HuH-7.5 (cell line): ENCODE results near the gene CADPS.

Source experiments
- DNase-seq: peaks from one replicate; pipeline ENCODE4 v3.0.0; 2011; ENCODE audit warnings: low spot score

The CADPS gene

DNA sequence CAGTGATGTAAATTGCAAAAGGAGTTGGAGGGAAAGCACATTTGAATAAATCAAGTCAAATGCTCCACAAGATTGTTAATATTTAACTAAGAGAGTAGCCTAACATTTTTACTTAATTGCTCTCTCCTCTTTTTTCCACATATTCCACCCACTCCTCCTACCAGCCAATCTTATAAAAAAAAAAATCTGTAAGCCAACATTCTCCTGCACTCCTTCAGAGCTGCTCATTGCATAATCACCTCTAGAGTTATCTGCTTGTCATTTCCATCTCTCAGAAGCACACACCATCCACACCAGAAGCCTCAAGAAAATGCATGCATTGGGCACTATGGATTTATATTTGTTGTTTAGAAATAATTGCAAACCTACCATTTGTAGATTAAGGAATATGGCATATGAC is 64.1 kb downstream of the CADPS start:
- DNase-seq = no peak

DNA sequence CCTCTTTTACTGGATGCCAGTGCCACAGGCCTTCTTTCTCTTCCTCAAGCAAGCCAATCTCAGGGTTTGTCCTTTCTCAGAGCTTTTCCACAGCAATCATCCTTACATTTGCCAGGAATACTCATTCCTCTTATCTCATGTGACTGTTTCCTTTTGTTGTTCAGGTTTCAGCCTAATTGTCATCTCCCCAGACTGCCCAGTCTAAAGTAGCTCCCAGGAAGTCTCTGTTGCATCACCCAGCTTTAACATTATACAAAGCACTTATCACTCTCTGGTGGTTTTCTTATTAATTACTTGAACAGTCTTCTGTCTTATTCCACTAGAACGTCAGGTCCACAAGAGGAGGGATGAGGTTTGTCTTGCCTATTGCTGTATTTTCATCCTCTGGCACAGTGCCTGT is 65.8 kb downstream of the CADPS start:
- no peak for DNase-seq

DNA sequence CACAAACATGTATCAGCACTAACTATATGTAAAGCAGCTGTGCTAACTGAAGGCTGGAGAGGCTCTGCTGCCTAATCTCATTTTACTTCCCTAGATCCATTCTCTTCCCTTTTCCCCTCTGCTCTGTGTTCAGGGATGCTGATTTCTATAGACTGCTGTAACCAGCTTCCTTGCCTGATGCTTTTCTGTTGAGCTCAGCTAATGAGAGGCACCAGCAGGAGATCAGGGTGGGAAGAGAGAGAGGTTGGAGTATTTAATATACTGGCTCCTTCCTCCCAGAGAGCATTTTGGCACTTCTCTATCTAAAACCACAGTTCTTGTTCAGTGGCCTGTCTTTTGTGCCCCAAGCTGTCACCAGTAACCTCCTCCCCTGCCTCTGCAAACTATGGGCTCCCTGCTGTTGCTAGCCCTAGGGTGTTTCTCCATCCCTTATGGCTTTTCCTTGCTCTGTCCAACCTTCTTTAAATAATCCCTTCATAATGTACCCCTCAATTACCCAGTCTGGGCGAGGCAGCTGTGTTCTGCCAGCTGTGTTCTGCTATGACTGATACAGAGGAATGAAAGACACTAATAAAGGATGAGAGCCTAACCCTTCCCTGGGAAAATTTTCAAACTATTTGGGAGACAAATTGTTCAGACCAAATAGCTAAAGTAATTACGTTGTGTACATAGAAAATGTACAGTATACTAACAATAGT is 69.5 kb downstream of the CADPS start:
- DNase-seq = no peak

DNA sequence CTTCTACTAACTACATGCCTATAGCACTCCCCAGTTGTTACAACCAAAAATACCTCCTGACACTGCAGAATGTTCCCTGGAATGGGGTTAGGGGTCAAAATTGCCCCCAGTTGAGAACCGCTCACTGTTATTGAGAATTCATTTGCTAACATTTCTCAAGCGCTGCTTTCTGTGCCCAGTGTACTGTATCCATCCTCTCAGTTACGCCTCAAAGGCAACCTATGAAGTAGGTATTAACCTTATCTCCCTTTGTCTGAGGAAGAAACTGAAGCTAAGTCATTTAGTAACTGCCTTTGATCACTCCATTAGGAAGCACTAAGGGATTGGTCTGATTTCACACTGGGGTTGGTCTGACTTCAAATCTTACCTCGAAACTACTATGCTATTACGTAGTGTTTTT is 70.1 kb downstream of the CADPS start:
- DNase-seq = no peak

DNA sequence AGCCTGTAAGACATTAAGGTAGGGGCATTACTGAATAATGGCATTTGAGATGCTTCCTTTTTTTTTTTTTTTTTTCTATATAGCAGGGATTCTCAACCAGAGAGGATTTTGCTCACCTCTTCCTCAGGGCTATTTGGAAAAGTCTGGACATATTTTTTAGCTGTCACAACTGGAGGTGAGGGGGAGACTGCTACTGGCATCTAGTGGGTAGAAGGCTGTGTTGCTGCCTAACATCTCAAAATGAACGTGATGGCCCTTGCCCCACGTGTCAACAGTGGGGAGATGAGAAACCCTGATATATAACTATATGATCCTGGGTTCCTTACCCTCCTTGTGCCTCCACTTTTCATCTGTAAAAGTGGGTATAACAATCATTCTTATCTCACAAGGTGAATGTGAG is 71.9 kb downstream of the CADPS start:
- DNase-seq = no peak

DNA sequence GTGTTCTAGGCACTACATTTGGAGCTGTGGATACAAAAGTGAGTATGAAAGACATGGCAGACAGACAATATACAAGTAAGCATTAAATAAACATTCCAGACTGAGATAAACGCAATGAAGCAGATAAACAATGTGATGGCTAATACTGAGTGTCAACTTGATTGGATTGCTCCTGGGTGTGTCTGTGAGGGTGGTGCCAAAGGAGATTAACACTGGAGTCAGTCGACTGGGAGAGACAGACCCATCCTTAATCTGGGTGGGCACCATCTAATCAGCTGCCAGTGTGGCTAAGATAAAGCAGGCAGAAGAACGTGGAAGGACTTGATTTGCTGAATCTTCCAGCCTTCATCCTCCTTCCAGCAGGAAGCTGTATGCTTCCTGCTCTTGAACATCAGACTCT is 77.2 kb downstream of the CADPS start:
- DNase-seq = no peak

DNA sequence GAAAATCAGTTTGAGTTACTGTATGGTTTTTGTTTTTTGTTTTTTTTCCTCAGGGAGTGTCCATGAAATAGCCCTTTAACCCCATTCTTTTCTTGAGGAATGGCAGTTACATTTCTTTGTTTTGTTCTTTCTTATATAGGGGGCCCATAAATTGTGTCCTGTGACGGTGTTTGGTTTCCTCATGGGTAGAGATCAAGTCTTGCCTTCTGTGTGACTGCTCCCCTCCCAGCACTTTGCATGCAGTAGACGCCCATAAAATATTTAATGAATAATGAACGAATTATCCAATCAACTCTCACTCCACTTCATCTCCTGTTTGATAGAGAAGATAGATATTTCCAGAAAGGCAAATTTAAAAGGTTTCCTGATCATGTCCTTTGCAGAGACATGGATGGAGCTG is 78.1 kb downstream of the CADPS start:
- DNase-seq = no peak

DNA sequence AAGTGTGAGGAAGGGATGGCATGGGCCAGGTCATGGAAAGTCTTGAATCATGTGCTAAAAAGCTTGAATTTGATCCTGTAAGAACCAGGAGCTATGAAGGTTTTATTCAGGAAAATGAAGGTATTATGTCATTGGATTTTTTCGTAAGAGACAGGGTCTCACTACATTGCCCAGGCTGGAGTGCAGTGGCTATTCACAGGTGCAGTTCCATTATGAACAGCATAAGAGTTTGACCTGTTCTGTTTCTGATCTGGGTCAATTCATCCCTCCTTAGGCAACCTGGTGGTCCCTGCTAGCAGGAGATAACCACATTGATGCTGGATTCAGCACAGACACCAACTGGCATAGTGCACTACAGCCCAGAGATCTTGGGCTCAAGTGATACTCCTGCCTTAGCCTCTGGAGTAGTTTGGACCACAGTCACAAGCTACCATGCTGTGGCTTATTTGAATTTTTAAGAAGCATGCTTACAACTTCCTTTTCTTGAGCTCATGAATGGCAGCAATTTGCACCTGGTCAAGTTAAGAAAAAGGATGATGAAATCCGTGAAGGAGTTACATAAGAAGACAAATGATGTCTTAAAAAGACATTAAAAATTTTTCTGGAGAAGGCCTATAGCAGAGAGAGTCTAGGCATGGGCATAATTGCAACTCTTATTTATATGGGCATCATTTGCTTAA is 79.1 kb downstream of the CADPS start:
- no peak for DNase-seq

DNA sequence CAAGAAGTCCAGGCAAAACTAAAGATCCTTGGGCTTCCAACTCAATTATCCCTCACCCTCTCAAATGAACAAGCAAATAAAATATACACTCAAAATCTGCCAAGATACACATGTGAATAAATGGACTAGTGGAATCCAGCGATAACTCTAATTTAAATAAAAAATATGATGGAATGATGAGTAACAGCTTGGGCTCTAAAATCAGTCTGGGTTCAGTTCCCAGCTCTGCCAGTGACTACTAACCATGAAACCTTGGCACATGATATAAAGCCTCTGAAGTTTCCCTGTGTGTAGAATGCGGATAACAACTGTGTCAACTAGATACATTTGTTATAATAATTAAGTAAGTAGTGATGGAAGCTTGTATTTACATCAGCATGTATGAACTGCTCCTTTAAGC is 81.3 kb downstream of the CADPS start:
- DNase-seq = no peak

DNA sequence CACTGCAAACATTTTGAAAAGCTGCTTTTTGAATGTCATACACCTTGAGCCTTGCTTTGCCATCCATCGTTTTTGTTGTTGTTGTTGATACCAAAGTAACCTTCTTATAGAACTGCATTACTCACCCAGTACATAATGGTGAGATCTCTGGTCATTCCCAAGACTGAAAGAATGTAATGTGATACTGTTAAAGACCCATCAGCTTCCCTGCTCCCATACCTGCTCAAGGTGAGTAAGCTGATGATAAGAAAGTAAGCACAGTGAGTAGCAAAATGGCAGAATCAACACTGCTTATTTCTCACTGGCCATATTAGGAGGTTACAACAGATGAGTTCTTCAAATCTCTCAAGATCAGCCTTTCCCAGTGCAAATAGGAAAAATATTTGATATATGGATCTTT is 89.8 kb downstream of the CADPS start:
- no peak for DNase-seq

DNA sequence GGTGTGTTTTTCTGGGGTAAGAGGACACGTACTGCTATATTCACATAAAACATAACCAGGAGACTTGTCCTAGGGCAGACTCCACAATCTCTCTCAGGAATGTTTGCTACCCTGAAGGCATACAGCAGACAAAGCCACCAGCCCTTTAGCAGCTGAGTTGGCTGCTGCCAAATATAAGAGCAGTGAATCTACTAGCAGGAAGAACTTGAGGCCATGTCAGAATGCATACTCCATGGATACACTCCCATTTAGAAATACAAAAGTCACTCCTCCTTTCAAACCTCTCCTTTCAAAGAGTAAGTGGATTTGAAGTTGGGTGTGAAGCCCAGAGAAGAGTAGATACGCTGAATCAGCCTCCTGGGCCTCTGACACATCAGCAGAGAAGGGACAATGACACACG is 94.1 kb downstream of the CADPS start:
- DNase-seq = no peak

DNA sequence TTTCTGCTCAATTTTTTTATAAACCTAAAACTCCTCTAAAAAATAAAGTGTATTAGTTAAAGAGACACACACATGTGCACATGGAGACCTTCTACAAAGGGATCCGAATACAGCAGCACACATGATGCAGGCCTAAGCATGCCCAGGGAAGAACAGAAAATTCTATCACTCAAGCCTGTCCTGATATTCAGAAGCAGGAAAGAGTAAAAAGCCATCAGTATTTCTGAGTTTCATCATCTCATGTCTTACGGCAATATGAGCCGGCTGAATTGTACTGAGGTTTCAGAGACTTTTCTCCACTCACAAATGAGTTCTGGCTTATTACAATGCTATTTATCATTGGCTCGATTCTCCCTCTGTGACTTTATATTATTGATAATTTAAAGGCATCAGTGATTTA is 97.5 kb downstream of the CADPS start:
- DNase-seq = no peak

DNA sequence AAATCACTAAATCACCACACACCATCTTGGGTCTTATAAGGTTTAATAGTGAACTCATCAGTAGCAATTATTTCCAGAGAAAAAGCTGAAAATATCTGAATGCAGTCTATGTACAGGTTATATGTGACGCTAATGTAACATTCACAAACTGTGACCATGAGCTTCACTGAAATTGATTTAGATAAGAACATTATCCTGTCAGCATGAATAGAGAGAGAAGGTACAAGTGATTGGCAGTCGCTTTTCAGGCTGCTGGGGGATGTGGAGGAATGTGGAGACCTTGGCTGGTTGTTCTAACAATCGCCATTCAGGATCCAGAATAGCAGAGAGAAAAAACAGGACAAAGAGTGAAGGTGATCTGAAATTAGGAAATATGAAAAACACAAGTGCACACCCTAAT is 98.1 kb downstream of the CADPS start:
- DNase-seq = no peak

DNA sequence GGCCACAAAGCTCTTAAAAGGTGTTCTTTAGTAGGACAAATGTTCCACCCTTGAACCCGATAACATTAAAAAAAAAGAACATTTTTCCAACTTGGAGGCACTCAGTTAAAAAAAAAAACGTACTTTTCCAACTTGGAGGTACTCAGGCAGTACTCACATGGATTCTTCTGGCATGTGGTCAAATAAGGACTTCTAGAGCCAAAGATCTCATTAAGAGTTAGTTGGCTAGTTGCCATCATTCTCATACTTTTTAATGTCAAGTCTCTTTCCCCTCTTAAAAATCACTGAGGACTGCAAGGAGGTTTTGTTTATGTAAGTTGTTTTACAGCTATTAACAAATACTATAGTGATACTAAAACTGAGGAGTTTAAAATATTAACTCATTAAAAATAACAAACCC is 101.0 kb downstream of the CADPS start:
- DNase-seq = no peak

DNA sequence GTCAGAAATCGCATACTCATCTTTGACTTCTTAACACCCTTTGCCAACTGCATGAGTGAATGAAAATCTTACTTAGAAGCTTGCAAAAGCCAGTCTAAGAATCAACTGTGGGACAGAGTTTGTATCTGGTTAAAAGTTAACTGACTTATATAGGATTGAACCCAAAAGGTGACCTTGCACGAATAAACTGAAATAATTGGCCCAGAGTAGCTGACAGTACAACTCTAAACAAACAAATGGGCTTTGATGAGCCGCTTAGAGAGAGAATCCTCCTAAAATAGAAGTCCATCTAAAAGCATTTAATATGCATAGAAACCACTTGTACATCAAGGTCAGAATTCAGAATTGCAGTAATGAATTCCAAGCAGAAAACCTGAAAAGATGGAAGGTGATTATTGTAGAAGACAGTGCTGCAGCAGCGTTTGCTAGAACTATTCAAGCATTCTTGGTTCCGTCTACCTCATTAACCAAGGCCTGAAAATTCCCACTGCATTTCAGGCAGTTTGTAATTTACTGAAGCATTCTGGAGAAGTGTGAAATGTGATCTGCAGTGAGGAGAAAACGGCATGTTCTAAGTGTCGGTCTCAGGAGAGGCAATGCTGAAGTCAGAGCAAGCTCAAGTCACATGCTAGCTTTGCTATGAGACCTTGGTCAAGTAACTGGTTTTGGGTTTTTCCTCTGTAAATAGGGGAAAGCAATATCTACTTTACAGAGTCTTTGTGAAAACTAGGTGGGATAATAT is 103.7 kb downstream of the CADPS start:
- no peak for DNase-seq

DNA sequence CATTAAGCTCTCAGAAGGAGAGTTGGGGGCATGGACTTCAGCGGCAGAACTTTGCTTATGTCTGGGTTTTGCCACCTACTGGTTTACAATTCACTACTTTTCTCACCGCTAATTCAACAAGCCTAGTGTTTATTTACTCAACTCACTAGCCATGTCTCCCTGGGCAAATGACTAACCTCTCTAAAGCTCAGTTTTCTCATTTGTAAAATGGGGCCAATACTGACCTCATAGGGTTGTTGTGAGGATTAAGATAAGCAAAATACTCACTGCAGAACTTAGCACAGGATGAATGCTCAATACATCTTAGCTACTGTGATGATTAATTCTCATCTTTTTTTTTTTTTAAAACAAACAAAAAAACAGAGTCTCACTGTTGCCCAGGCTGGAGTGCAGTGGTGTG is 106.3 kb downstream of the CADPS start:
- DNase-seq = no peak

DNA sequence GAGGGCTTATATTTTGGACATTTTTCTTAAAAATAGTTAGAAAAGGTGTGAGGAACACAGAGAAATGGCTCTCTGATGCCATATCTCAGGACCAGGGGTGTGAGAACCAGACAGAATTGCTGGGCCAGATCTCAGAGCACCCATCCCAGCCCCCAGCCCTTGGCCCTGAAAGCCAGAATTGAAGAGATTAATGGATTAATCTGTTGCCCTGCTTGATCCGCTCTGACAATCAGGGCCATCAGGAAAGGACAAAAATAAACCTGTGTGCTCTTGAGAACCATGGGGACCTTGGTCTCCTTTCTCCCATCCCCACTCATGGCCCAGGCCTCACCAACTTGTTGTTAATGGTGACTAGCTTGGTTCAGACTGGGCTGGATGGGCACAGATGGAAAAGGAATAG is 113.5 kb downstream of the CADPS start:
- no peak for DNase-seq

DNA sequence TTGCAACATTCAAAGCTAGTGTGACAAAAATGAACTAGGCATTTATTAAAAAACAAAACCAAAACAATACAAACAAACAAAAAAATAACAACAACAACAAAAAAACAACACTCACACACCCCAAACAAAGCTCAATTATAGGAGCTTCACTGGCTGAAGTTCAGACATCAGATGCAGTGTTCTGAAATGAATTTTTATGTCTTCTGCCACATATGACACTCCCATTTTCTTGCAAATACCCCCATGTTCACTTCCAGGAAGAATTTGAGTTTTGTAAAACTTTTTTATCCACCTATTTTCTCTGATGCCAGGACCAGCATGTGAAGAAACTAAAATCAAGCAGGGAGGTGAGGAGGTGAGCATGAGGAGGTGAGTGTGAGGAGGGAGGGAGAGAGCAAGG is 113.9 kb downstream of the CADPS start:
- DNase-seq = no peak

DNA sequence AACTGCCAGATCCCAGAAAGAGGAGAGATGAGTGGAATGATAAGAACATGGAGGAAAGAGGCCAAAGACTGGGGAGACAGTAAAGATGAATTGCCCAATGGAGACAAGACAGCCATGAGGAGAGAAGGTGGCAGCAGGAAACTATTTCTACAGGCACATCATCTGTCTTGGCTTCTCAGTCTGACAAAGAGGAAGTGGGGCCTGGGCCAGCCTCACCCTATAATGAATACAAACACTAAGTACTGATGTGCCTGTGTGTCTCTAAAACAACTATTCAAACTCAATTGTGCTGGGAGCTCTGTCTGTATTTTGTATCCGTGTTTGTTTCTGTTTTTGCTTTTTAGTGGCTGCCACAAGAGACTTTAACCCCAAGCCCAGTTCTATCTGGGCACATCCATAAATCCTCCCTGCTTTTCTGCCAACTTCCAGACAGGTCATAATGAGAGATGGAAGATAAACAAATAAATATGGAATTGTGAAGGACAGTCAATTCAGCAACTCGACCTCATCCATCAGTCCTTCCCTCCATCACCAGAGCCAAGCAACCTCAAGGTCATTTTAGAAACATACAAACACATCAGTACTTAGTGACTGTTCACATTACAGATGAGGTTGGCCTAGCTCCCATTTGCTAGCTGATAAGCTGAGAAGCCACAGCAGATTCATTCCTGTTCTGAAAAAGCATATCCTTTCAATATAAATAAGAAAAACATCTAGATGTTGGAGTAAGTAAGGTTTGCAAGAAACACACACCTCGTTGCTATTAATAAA is 116.7 kb downstream of the CADPS start:
- DNase-seq = no peak

DNA sequence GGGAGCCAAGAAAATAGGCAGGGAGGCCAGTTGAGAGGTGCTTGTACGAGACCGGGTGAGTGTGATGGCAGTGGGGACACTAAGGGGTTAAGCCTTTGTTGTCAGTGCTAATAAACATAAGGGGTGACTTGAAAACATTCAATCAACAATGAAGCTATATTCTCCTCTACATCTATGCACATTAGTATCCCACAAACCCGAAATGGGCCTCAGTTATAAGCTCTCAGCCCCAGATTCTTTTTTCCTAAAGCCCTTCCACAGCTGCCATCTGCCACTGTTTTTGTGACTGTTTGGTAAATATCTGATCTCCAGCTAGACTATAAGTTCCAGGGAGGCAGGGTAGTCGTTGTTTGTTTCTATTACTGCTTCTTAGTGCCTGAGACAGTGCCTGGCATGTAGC is 118.2 kb downstream of the CADPS start:
- no peak for DNase-seq

DNA sequence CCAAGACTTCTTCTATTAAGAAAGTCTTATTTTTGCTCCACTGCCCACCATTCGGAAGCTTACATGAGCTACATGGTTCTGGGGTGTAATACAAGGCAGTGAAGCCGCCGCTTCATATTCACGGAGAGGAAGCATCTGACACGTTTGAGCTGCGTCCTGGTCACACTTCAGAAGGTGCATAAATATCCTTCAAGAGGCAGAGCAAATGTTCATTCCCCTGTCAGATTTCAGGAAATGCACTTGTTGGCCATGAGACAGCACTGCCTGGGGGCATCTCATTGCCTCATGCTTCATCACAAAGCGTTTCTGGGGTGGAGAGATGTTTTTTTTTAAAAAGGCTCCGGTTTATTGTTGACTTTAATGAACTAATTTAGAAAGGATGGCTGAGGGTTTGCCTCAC is 119.9 kb downstream of the CADPS start:
- no peak for DNase-seq

DNA sequence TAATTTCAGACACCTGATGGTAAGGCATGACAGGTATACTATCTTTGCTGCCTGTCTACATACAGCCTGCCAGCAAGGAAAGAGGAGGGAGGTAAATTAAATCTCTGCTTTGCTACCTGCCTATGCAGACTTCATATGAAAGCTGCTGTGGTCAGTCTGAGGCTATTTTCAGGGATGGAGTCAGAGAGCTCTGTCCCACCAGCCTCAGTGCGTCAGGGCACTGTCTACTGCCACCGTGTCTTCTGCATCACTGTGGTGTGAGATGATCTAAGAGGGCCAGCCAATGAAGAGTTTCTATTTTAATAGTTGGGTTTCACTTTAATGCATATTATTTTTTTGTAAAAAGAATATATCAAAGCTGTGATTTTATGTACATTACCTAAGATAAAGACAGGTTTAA is 125.6 kb downstream of the CADPS start:
- no peak for DNase-seq

DNA sequence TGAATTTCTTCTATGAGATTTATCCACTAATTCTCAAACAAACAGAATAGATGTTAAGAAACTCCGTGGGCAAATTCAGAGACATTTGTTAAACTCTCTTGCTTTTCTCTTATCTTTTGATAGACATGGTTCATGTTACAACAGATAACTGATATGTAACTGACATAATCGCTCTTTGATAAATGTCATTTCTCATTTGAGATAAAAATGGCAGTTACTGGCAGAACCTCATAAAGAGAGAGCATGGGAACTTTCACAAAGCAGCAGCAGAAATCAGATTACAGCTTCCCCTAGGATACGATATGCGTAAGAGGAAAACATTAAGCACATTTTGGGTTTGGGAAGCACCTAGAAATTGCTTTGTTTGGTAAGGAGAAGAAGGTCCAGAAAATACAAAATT is 126.1 kb downstream of the CADPS start:
- no peak for DNase-seq
